K562 (cell line): ENCODE results near the gene ALG11. TPM values are rescaled to one million over a fixed set of nuclear protein-coding genes. Genes with fewer than 3 reads are reported as not detected.

Experiments
- AFF4 ChIP-seq: sonication (generic); formaldehyde crosslinking; IDR thresholded peaks from 2 replicates; pipeline ENCODE4 v1.8.0; 2023; ENCODE audit warnings: mild to moderate bottlenecking, missing genetic modification reagents
- ARID3B ChIP-seq: fragments of 250-450 bp; sonication (Bioruptor Pico); IDR thresholded peaks from 2 replicates; pipeline ENCODE4 v1.4.0; 2020; ENCODE audit warnings: borderline replicate concordance
- E2F4 ChIP-seq: sonication (generic); formaldehyde crosslinking; IDR thresholded peaks from 2 replicates; pipeline ENCODE4 v1.8.0; 2022; ENCODE audit warnings: mild to moderate bottlenecking, low read depth, missing genetic modification reagents
- EP400 ChIP-seq: fragments of 450-650 bp; IDR thresholded peaks from 2 replicates; pipeline ENCODE4 v1.6.1; 2017; ENCODE audit warnings: antibody characterized with exemption, mild to moderate bottlenecking, moderate library complexity
- KLF6 ChIP-seq: fragments of 250-450 bp; sonication (Bioruptor Pico); IDR thresholded peaks from 2 replicates; pipeline ENCODE4 v1.4.0; 2020; ENCODE audit warnings: mild to moderate bottlenecking, moderate library complexity, borderline replicate concordance
- NONO ChIP-seq, 2 experiments: fragments of 200-400 bp in 1 of 2; fragments of 450-650 bp in 1 of 2; formaldehyde crosslinking in 1 of 2; IDR thresholded peaks; 2 replicates each; pipeline ENCODE4 v1.6.1; 2017; ENCODE audit warnings: low read depth in 2 of 2, mild to moderate bottlenecking in 2 of 2, moderate library complexity in 2 of 2, low read length in 1 of 2
- TAF1 ChIP-seq: IDR thresholded peaks from 2 replicates; pipeline ENCODE4 v1.6.1; 2011; ENCODE audit warnings: mild to moderate bottlenecking, low read length, moderate library complexity; ENCODE audit not compliant: insufficient read depth, control insufficient read depth, severe bottlenecking; ENCODE audit errors: extremely low read depth
- ZBTB11 ChIP-seq, 3 experiments: fragments of 200-800 bp in 1 of 3; fragments of 250-450 bp in 1 of 3; fragments of 450-650 bp in 1 of 3; sonication (Bioruptor Pico) in 1 of 3; sonication (Bioruptor generic) in 1 of 3; formaldehyde crosslinking in 1 of 3; IDR thresholded peaks; 2 replicates each; pipeline versions ENCODE4 v1.6.1 to v1.8.0; 2016 to 2022; ENCODE audit warnings: mild to moderate bottlenecking in 2 of 3, missing genetic modification characterization in 2 of 3, missing compliant biosample characterization in 1 of 3, moderate library complexity in 1 of 3
- ZNF609 ChIP-seq: sonication (generic); formaldehyde crosslinking; IDR thresholded peaks from 2 replicates; pipeline ENCODE4 v1.8.1; 2023; ENCODE audit warnings: missing genetic modification reagents, mild to moderate bottlenecking, borderline replicate concordance
- polyA plus RNA-seq, 8 experiments: library from polyadenylated mRNA; depleted of rRNA in 4 of 8; stranded (reverse) in 5 of 8; unstranded in 3 of 8; fragments of >200 nt; fragmentation: Nextera tagmentation in 2 of 8; fragmentation: Illumina TruSeq in 1 of 8; extraction: Ambion mirVana in 2 of 8; extraction: Trizol in 1 of 8; gene quantifications; 2 replicates each; pipeline versions ENCODE4 v1.2.1 to v1.2.3, GENCODE V29; 2011 to 2014; ENCODE audit warnings: inconsistent platforms in 1 of 8, missing spikeins in 1 of 8
- total RNA-seq, 7 experiments: library from RNA; depleted of rRNA in 6 of 7; stranded (reverse); fragments of >200 nt in 6 of 7; fragmentation: Illumina TruSeq in 2 of 7; extraction: Trizol in 2 of 7; gene quantifications; 2 replicates each; pipeline versions ENCODE4 v1.2.1 to v1.2.3, GENCODE V29; 2011 to 2021; ENCODE audit warnings: low replicate concordance in 1 of 7

Gene ALG11
- total and polyA plus RNA-seq, 9 of the 15 experiments (the other 6 are each of a cell fraction or from before 2014, with no cell fraction given), result 7.3 to 19.2 (median 16.3) TPM

GRCh38 chr13:51978796-51979556 is 33.2 kb upstream of the ALG11 start (continued):
- TF ChIP-seq ZNF609 (no peak), AFF4 (CRISPR knock-in tag) (no peak), NONO (IDR thresholded peaks at IDR 0.05; ENCODE audit: low read depth in 2 of 2, low read length in 1 of 2) (no peak), TAF1 (peak; percentile 15), KLF6 (no peak), ZBTB11 (CRISPR knock-in tag; IDR thresholded peaks at IDR 0.05) (no peak), EP400 (peak; percentile 68), E2F4 (CRISPR knock-in tag) (no peak), ARID3B (CRISPR knock-in tag) (no peak)
